ENCODE measurements around the gene BCAR1.

BCAR1 gene

GRCh38 chr16:75265911-75266701 is 14.7 kb upstream of the BCAR1 start:
- Histone ChIP-seq H3K9ac (ENCODE audit: low read length) (peak overlapping the region; percentile 96), H4K8ac (ENCODE audit: low read depth, low read length) (peak overlapping the region; percentile 89), H3K4me2 (ENCODE audit: low read length) (peak overlapping the region; percentile 82), H3K27me3 (ENCODE audit: insufficient read depth, low read length) (no peaks in the 10 kb centered on the region), H3K14ac (ENCODE audit: low read length) (peak overlapping the region; percentile 97), H3K27ac (ENCODE audit: low read depth, low read length) (peak overlapping the region; percentile 63), H3K79me1 (ENCODE audit: low read length) (peaks cover 29% of the 10 kb centered on the region), H2AFZ (ENCODE audit: insufficient read depth, low read length, poor library complexity) (peak overlapping the region; percentile 82), H3K36me3 (ENCODE audit: control insufficient read depth in 1 of 2, insufficient read depth in 2 of 2, low read length in 2 of 2) (peaks cover 26 to 28% of the 10 kb centered on the region in 2 experiments), H3K9me3 (ENCODE audit: insufficient read depth, low read depth, low read length) (peaks cover under 1% of the 10 kb centered on the region), H2BK120ac (ENCODE audit: insufficient read depth, low read length, poor library complexity) (peak overlapping the region; percentile 94), H3K4ac (ENCODE audit: low read depth, low read length) (peak overlapping the region; percentile 94), H3K79me2 (ENCODE audit: control insufficient read depth, insufficient read depth, low read length, poor library complexity) (peaks cover 44% of the 10 kb centered on the region), H3K4me3 (ENCODE audit: low read depth, low read length) (peak overlapping the region; percentile 88), H2BK12ac (ENCODE audit: low read length) (peak overlapping the region; percentile 74), H4K12ac (ENCODE audit: low read depth, low read length) (peak overlapping the region; percentile 40), H3K23ac (ENCODE audit: low read length) (no peak overlapping the region), H3K4me1 (ENCODE audit: control insufficient read depth in 1 of 2, insufficient read depth in 2 of 2, low read length in 2 of 2) (peaks cover 34 to 55% of the 10 kb centered on the region in 2 experiments), H4K91ac (ENCODE audit: low read depth, low read length) (peak overlapping the region; percentile 98), H3K18ac (ENCODE audit: low read length) (peak overlapping the region; percentile 91), H2AK5ac (ENCODE audit: low read length) (peak overlapping the region; percentile 47), H2BK5ac (ENCODE audit: low read depth, low read length, poor library complexity) (peak overlapping the region; percentile 89)
- peak; percentile 73 to 90 for DNase-seq
- no CpG with 5 or more reads among the region's 62 CpGs for WGBS (ENCODE audit: extremely low coverage, insufficient coverage, insufficient read length)

- Histone ChIP-seq H4K12ac (ENCODE audit: low read depth, low read length) (peak overlapping the region; percentile 68), H3K79me2 (ENCODE audit: control insufficient read depth, insufficient read depth, low read length, poor library complexity) (peaks cover 46% of the 10 kb centered on the region), H2AFZ (ENCODE audit: insufficient read depth, low read length, poor library complexity) (peak overlapping the region; percentile 59), H3K27me3 (ENCODE audit: insufficient read depth, low read length) (no peaks in the 10 kb centered on the region), H3K36me3 (ENCODE audit: control insufficient read depth in 1 of 2, insufficient read depth in 2 of 2, low read length in 2 of 2) (peaks cover 26 to 30% of the 10 kb centered on the region in 2 experiments), H2BK5ac (ENCODE audit: low read depth, low read length, poor library complexity) (peak overlapping the region; percentile 80), H3K9me3 (ENCODE audit: insufficient read depth, low read depth, low read length) (peaks cover 2% of the 10 kb centered on the region), H3K18ac (ENCODE audit: low read length) (peak overlapping the region; percentile 52), H2BK12ac (ENCODE audit: low read length) (peak overlapping the region; percentile 68), H4K8ac (ENCODE audit: low read depth, low read length) (peak overlapping the region; percentile 64), H3K23ac (ENCODE audit: low read length) (no peak overlapping the region), H3K9ac (ENCODE audit: low read length) (peak overlapping the region; percentile 96), H2AK5ac (ENCODE audit: low read length) (peak overlapping the region; percentile 82), H2BK120ac (ENCODE audit: insufficient read depth, low read length, poor library complexity) (peak overlapping the region; percentile 95), H3K4me2 (ENCODE audit: low read length) (peak overlapping the region; percentile 82), H3K79me1 (ENCODE audit: low read length) (peaks cover 29% of the 10 kb centered on the region), H3K4me1 (ENCODE audit: control insufficient read depth in 1 of 2, insufficient read depth in 2 of 2, low read length in 2 of 2) (peaks cover 34 to 55% of the 10 kb centered on the region in 2 experiments), H3K4me3 (ENCODE audit: low read depth, low read length) (peak overlapping the region; percentile 88), H3K4ac (ENCODE audit: low read depth, low read length) (peak overlapping the region; percentile 97), H3K27ac (ENCODE audit: low read depth, low read length) (peak overlapping the region; percentile 63), H4K91ac (ENCODE audit: low read depth, low read length) (peak overlapping the region; percentile 84), H3K14ac (ENCODE audit: low read length) (peak overlapping the region; percentile 97)
- DNase-seq = no peak
- no CpG with 5 or more reads among the region's 74 CpGs for WGBS (ENCODE audit: extremely low coverage, insufficient coverage, insufficient read length)
Measured at GRCh38 chr16:75264999-75265910, 13.8 kb upstream of the BCAR1 start.

GRCh38 chr16:75264457-75264998 is 13.1 kb upstream of the BCAR1 start:
- Histone ChIP-seq H4K91ac (ENCODE audit: low read depth, low read length) (peak overlapping the region; percentile 39), H4K12ac (ENCODE audit: low read depth, low read length) (no peak overlapping the region), H3K18ac (ENCODE audit: low read length) (peak overlapping the region; percentile 52), H4K8ac (ENCODE audit: low read depth, low read length) (peak overlapping the region; percentile 64), H2AK5ac (ENCODE audit: low read length) (peak overlapping the region; percentile 82), H3K4ac (ENCODE audit: low read depth, low read length) (peak overlapping the region; percentile 97), H3K9me3 (ENCODE audit: insufficient read depth, low read depth, low read length) (peaks cover 2% of the 10 kb centered on the region), H3K79me2 (ENCODE audit: control insufficient read depth, insufficient read depth, low read length, poor library complexity) (peaks cover 46% of the 10 kb centered on the region), H3K27ac (ENCODE audit: low read depth, low read length) (peak overlapping the region; percentile 63), H2AFZ (ENCODE audit: insufficient read depth, low read length, poor library complexity) (peak overlapping the region; percentile 59), H3K23ac (ENCODE audit: low read length) (no peak overlapping the region), H3K4me2 (ENCODE audit: low read length) (peak overlapping the region; percentile 82), H2BK5ac (ENCODE audit: low read depth, low read length, poor library complexity) (peak overlapping the region; percentile 80), H3K9ac (ENCODE audit: low read length) (peak overlapping the region; percentile 96), H3K4me1 (ENCODE audit: control insufficient read depth in 1 of 2, insufficient read depth in 2 of 2, low read length in 2 of 2) (peaks cover 34 to 55% of the 10 kb centered on the region in 2 experiments), H2BK120ac (ENCODE audit: insufficient read depth, low read length, poor library complexity) (peak overlapping the region; percentile 95), H3K79me1 (ENCODE audit: low read length) (peaks cover 27% of the 10 kb centered on the region), H3K4me3 (ENCODE audit: low read depth, low read length) (peak overlapping the region; percentile 88), H3K36me3 (ENCODE audit: control insufficient read depth in 1 of 2, insufficient read depth in 2 of 2, low read length in 2 of 2) (peaks cover 26 to 30% of the 10 kb centered on the region in 2 experiments), H2BK12ac (ENCODE audit: low read length) (no peak overlapping the region), H3K27me3 (ENCODE audit: insufficient read depth, low read length) (no peaks in the 10 kb centered on the region), H3K14ac (ENCODE audit: low read length) (peak overlapping the region; percentile 97)
- no CpG with 5 or more reads among the region's 14 CpGs for WGBS (ENCODE audit: extremely low coverage, insufficient coverage, insufficient read length)
- DNase-seq = no peak

- no peak overlapping the region for H2AK5ac ChIP-seq (ENCODE audit: low read length)
- peaks cover 2% of the 10 kb centered on the region for H3K9me3 ChIP-seq (ENCODE audit: insufficient read depth, low read depth, low read length)
- no peak overlapping the region for H3K27ac ChIP-seq (ENCODE audit: low read depth, low read length)
- H3K79me2 ChIP-seq (ENCODE audit: control insufficient read depth, insufficient read depth, low read length, poor library complexity) = peaks cover 46% of the 10 kb centered on the region
- H3K4me1 ChIP-seq (ENCODE audit: control insufficient read depth in 1 of 2, insufficient read depth in 2 of 2, low read length in 2 of 2) = peaks cover 34 to 58% of the 10 kb centered on the region in 2 experiments
- H2BK12ac ChIP-seq (ENCODE audit: low read length) = no peak overlapping the region
- WGBS (ENCODE audit: extremely low coverage, insufficient coverage, insufficient read length) = no CpG with 5 or more reads among the region's 8 CpGs
- peak overlapping the region; percentile 97 for H3K4ac ChIP-seq (ENCODE audit: low read depth, low read length)
- no peak overlapping the region for H4K91ac ChIP-seq (ENCODE audit: low read depth, low read length)
- peaks cover 27% of the 10 kb centered on the region for H3K79me1 ChIP-seq (ENCODE audit: low read length)
- DNase-seq = no peak
- no peak overlapping the region for H2BK5ac ChIP-seq (ENCODE audit: low read depth, low read length, poor library complexity)
- H2AFZ ChIP-seq (ENCODE audit: insufficient read depth, low read length, poor library complexity) = no peak overlapping the region
- no peaks in the 10 kb centered on the region for H3K27me3 ChIP-seq (ENCODE audit: insufficient read depth, low read length)
- no peak overlapping the region for H3K18ac ChIP-seq (ENCODE audit: low read length)
- H3K4me2 ChIP-seq (ENCODE audit: low read length) = peak overlapping the region; percentile 82
- no peak overlapping the region for H3K9ac ChIP-seq (ENCODE audit: low read length)
- H3K36me3 ChIP-seq (ENCODE audit: control insufficient read depth in 1 of 2, insufficient read depth in 2 of 2, low read length in 2 of 2) = peaks cover 26 to 30% of the 10 kb centered on the region in 2 experiments
- no peak overlapping the region for H2BK120ac ChIP-seq (ENCODE audit: insufficient read depth, low read length, poor library complexity)
- no peak overlapping the region for H4K12ac ChIP-seq (ENCODE audit: low read depth, low read length)
- H3K4me3 ChIP-seq (ENCODE audit: low read depth, low read length) = no peak overlapping the region
- no peak overlapping the region for H3K14ac ChIP-seq (ENCODE audit: low read length)
- H4K8ac ChIP-seq (ENCODE audit: low read depth, low read length) = no peak overlapping the region
- H3K23ac ChIP-seq (ENCODE audit: low read length) = no peak overlapping the region
Measured at GRCh38 chr16:75263963-75264445, 12.6 kb upstream of the BCAR1 start.
